Colonic mucosa (tissue), 4 donors: ENCODE results near the gene FADS3. TPM values are rescaled to one million over a fixed set of nuclear protein-coding genes. Genes with fewer than 3 reads are reported as not detected.

ENCODE experiments used
- DNase-seq: peaks from one replicate; pipeline ENCODE4 v3.0.0-alpha.2; 2020
- H3K27ac ChIP-seq: fragments of 200-600 bp; one replicate; pipeline ENCODE4 v1.8.0; 2021
- H3K27me3 ChIP-seq: fragments of 200-600 bp; one replicate; pipeline ENCODE4 v1.8.0; 2021
- H3K36me3 ChIP-seq: fragments of 200-600 bp; one replicate; pipeline ENCODE4 v1.8.0; 2021
- H3K4me1 ChIP-seq: fragments of 200-600 bp; one replicate; pipeline ENCODE4 v1.8.0; 2021; ENCODE audit warnings: mild to moderate bottlenecking
- H3K4me3 ChIP-seq: fragments of 200-600 bp; one replicate; pipeline ENCODE4 v1.8.0; 2021
- H3K9ac ChIP-seq, 2 donors: one replicate each; pipeline ENCODE4 v1.7.0; 2013; ENCODE audit warnings: control low read depth in 2 of 2, low read depth in 2 of 2, low read length in 2 of 2
- H3K9me3 ChIP-seq: fragments of 200-600 bp; one replicate; pipeline ENCODE4 v1.8.0; 2021
- intact Hi-C: fragments of 100-400 bp; cut with DNase I; formaldehyde crosslinking; loops from one replicate; pipeline ENCODE4 v1.14.1; 2022
- total RNA-seq, 2 donors: library from RNA; stranded (reverse); fragmentation: NEBNext Ultra II Directional in 1 of 2; extraction: Animal tissue kit (Norgen Biotek cat#: 25700) in 1 of 2; gene quantifications; one replicate each; pipeline ENCODE4 v1.2.1, GENCODE V29; 2021
- TF ChIP-seq, protein P1 (sequence below): fragments of 200-600 bp; IDR thresholded peaks from one replicate; pipeline ENCODE4 v1.8.0; 2022; ENCODE audit warnings: antibody characterized with exemption, mild to moderate bottlenecking
- donor health status: healthy.
- donor health status: DM: no; HTN: no; CAD: no.
- donor health status: DM: no; HTN: no; CAD: no.

FADS3 gene
- total RNA-seq, 2 donors from 2014 or later: 10.4 to 13.3 TPM

DNA sequence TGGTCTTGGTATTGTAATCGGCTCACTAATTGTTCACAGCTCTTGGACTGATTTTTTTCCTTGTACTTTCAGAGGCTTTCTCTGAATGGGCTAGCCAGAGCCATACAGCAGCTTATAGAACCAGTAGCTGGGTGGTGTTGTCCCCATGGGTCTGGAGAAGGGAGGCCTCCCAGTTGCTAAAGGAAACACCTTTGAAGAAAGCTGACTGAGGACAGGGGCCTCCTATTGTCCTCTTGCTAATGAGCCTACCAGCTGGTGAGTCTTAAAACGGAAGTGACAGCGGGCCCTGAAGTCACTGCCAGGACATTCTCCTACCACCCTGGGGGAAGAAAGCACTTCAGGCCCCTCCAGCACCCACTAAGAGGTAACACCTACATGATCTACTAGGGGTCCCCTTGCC is 9.9 kb downstream of the FADS3 start:
- intact Hi-C loops: no loop called here
- TF ChIP-seq, protein P1, sequence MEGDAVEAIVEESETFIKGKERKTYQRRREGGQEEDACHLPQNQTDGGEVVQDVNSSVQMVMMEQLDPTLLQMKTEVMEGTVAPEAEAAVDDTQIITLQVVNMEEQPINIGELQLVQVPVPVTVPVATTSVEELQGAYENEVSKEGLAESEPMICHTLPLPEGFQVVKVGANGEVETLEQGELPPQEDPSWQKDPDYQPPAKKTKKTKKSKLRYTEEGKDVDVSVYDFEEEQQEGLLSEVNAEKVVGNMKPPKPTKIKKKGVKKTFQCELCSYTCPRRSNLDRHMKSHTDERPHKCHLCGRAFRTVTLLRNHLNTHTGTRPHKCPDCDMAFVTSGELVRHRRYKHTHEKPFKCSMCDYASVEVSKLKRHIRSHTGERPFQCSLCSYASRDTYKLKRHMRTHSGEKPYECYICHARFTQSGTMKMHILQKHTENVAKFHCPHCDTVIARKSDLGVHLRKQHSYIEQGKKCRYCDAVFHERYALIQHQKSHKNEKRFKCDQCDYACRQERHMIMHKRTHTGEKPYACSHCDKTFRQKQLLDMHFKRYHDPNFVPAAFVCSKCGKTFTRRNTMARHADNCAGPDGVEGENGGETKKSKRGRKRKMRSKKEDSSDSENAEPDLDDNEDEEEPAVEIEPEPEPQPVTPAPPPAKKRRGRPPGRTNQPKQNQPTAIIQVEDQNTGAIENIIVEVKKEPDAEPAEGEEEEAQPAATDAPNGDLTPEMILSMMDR: no peak
- DNase-seq: no peak

DNA sequence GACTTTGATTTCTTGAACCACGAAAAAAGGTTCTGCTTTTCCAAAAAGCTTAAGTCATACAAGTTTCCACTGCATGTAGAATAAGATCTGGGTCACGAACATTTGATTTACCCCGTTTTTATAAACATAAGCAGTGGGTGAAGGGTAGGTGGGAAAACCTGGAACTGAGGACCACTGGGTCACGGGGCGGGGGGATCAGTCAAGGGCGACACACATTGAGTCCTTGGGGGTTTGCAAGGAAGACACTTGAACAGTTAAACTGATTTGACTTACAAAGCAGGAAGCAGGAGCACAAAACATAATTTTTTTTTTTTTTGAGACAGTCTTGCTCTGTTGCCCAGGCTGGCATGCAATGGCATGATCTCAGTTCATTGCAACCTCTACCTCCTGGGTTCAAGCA is 10.9 kb downstream of the FADS3 start:
- Histone ChIP-seq H3K9me3 (no peaks in the 10 kb centered on the region), H3K27ac (no peak overlapping the region), H3K36me3 (no peaks in the 10 kb centered on the region), H3K4me3 (no peak overlapping the region), H3K27me3 (no peaks in the 10 kb centered on the region), H3K4me1 (no peaks in the 10 kb centered on the region), H3K9ac (no peak overlapping the region)
- TF ChIP-seq, protein P1: no peak
- DNase-seq: no peak
- intact Hi-C loops: no loop called here

More for the DNA sequence above, 9.9 kb downstream of the FADS3 start:
- Histone ChIP-seq H3K27ac (no peak overlapping the region), H3K4me1 (no peaks in the 10 kb centered on the region), H3K4me3 (no peak overlapping the region), H3K36me3 (no peaks in the 10 kb centered on the region), H3K27me3 (no peaks in the 10 kb centered on the region), H3K9me3 (no peaks in the 10 kb centered on the region), H3K9ac (no peak overlapping the region)

DNA sequence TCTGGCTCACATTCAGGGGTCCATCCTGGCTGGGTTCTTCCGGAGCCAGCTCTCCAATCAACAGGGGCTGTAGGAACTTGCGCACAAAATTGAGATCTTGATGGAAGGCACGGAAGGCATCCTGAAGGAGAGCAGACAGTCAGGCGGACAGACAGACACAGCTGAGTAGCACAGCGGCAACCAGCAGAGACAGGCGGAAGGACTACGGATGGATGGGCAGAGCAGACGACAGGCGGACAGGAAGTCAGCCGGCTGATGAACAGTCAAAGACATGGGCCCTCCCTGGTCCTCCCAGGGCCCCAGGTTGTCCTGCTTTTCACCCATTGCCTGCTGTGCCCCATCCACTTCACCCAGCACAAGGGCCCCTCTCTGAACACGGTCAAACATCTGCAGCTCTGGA is 11.3 kb downstream of the FADS3 start:
- H3K4me3 ChIP-seq: no peak overlapping the region
- H3K36me3 ChIP-seq: no peaks in the 10 kb centered on the region
- H3K4me1 ChIP-seq: no peaks in the 10 kb centered on the region
- no peak overlapping the region for H3K27ac ChIP-seq
- no peak overlapping the region for H3K9ac ChIP-seq
- H3K27me3 ChIP-seq: no peaks in the 10 kb centered on the region
- H3K9me3 ChIP-seq: no peaks in the 10 kb centered on the region
- intact Hi-C loops: no loop called here
- TF ChIP-seq, protein P1: no peak
- DNase-seq: no peak

DNA sequence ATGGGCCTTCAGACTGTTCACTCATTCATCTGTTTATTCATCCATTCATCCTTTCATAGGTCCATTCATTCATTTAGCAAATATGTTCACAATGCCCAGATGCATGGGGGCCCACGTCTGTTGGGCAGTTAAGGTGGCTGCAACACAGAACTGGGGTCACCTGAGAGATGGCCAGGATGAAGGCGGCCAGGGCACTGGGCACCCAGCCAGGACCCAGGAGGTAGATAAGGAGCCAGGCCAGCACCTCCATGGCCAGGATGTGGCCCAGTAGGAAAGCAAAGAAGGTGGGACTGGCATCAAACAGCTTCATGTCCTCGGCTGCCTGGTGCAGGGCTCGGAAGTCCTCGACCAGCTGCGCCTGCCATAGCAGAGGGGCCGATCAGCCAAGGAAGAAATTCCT is 12.2 kb downstream of the FADS3 start:
- Histone ChIP-seq H3K27ac (no peak overlapping the region), H3K27me3 (no peaks in the 10 kb centered on the region), H3K4me3 (no peak overlapping the region), H3K9me3 (no peaks in the 10 kb centered on the region), H3K9ac (no peak overlapping the region), H3K4me1 (no peaks in the 10 kb centered on the region), H3K36me3 (no peaks in the 10 kb centered on the region)
- TF ChIP-seq, protein P1: no peak
- DNase-seq: no peak
- intact Hi-C loops: loop anchor here (10.0 kb wide), 1 partner anchor 74 kb away; no protein-coding TSS in a partner anchor

DNA sequence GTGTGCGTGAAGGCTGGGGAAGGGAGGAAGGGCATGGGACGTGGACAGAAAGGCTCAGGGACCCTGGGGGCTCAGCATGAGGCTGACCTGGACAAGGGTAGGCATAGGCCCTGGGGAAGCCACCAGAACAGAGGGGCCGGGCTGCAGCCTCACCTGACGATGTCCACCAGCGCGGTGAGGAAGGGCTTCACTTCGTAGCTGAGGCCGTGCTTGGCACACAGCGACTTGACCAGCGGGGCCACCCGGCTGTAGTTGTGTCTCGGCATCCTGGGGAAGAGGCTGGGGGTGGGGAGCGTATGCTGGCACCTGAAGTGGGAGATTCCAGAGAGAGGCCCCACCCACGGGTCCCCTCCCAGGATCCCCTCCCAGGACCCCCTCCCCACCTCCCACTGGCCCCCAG is 15.6 kb downstream of the FADS3 start:
- no peak for DNase-seq
- no peaks in the 10 kb centered on the region for H3K36me3 ChIP-seq
- H3K27me3 ChIP-seq: no peaks in the 10 kb centered on the region
- no peak overlapping the region for H3K27ac ChIP-seq
- TF ChIP-seq, protein P1: no peak
- intact Hi-C loops: loop anchor here (10.0 kb wide), 1 partner anchor 71 kb away; no protein-coding TSS in a partner anchor
- H3K4me1 ChIP-seq: no peaks in the 10 kb centered on the region
- no peak overlapping the region for H3K4me3 ChIP-seq
- H3K9ac ChIP-seq: no peak overlapping the region
- H3K9me3 ChIP-seq: no peaks in the 10 kb centered on the region
